ENCODE measurements around the gene NOTUM. TPM values are rescaled to one million over a fixed set of nuclear protein-coding genes. Genes with fewer than 3 reads are reported as not detected.

The NOTUM gene
- total RNA-seq, 1 donor from 2014 or later, result 1.7 TPM

- H4K20me1 ChIP-seq (ENCODE audit: insufficient read depth, low read length), result peaks cover 7% of the 10 kb centered on the region
- no peak overlapping the region for H3K4me2 ChIP-seq (ENCODE audit: low read length)
- H3K36me3 ChIP-seq (ENCODE audit: insufficient read depth, low read length), result no peaks in the 10 kb centered on the region
- peaks cover 28% of the 10 kb centered on the region for H3K27me3 Mint-ChIP-seq (ENCODE audit: low read depth, unreplicated experiment)
- peaks cover 3% of the 10 kb centered on the region for H3K4me1 Mint-ChIP-seq (ENCODE audit: low read depth, unreplicated experiment)
- FAIRE-seq (no peak), DNase-seq (ENCODE audit: low read depth) (no peak)
- no peak overlapping the region for H3K4me3 Mint-ChIP-seq (ENCODE audit: unreplicated experiment)
- no peak overlapping the region for H3K27ac ChIP-seq (ENCODE audit: low read depth, low read length)
- no peak overlapping the region for H2AFZ ChIP-seq (ENCODE audit: low read depth, low read length)
- H3K4me3 ChIP-seq (ENCODE audit: insufficient read depth, low read depth, low read length), result no peak overlapping the region
- no peak overlapping the region for H3K9ac ChIP-seq (ENCODE audit: low read length)
- peak overlapping the region; percentile 18 for H3K27ac Mint-ChIP-seq (ENCODE audit: unreplicated experiment)
- H3K79me2 ChIP-seq (ENCODE audit: insufficient read depth, low read length), result no peaks in the 10 kb centered on the region
- peaks cover 2% of the 10 kb centered on the region for H3K9me3 Mint-ChIP-seq (ENCODE audit: unreplicated experiment)
- H3K4me1 ChIP-seq (ENCODE audit: insufficient read depth, low read length), result no peaks in the 10 kb centered on the region
- TF ChIP-seq CTCF (IDR thresholded peaks at IDR 0.05; ENCODE audit: insufficient read depth, low read depth, low read length) (no peak), EZH2 (IDR thresholded peaks at IDR 0.05; ENCODE audit: insufficient read depth, low read length) (no peak)
- H3K27me3 ChIP-seq (ENCODE audit: insufficient read depth, low read length), result peaks cover 14% of the 10 kb centered on the region
- no peaks in the 10 kb centered on the region for H3K36me3 Mint-ChIP-seq (ENCODE audit: low read depth, unreplicated experiment)
- no peaks in the 10 kb centered on the region for H3K9me3 ChIP-seq (ENCODE audit: insufficient read depth, low read depth, low read length)
Observed at GRCh38 chr17:81955756-81956544, 5.0 kb downstream of the NOTUM start.

- Histone ChIP-seq H3K79me2 (ENCODE audit: insufficient read depth, low read length) (no peaks in the 10 kb centered on the region), H4K20me1 (ENCODE audit: insufficient read depth, low read length) (peaks cover 7% of the 10 kb centered on the region), H3K9ac (ENCODE audit: low read length) (no peak overlapping the region), H3K27ac (ENCODE audit: low read depth, low read length) (no peak overlapping the region), H3K4me1 (ENCODE audit: insufficient read depth, low read length) (no peaks in the 10 kb centered on the region), H3K4me3 (ENCODE audit: insufficient read depth, low read depth, low read length) (no peak overlapping the region), H2AFZ (ENCODE audit: low read depth, low read length) (no peak overlapping the region), H3K4me2 (ENCODE audit: low read length) (no peak overlapping the region), H3K9me3 (ENCODE audit: insufficient read depth, low read depth, low read length) (no peaks in the 10 kb centered on the region), H3K36me3 (ENCODE audit: insufficient read depth, low read length) (no peaks in the 10 kb centered on the region), H3K27me3 (ENCODE audit: insufficient read depth, low read length) (peaks cover 12% of the 10 kb centered on the region)
- H3K27ac Mint-ChIP-seq (ENCODE audit: unreplicated experiment), result no peak overlapping the region
- H3K27me3 Mint-ChIP-seq (ENCODE audit: low read depth, unreplicated experiment), result peaks cover 32% of the 10 kb centered on the region
- H3K9me3 Mint-ChIP-seq (ENCODE audit: unreplicated experiment), result peaks cover 2% of the 10 kb centered on the region
- FAIRE-seq (no peak), DNase-seq (ENCODE audit: low read depth) (no peak)
- no peaks in the 10 kb centered on the region for H3K36me3 Mint-ChIP-seq (ENCODE audit: low read depth, unreplicated experiment)
- H3K4me1 Mint-ChIP-seq (ENCODE audit: low read depth, unreplicated experiment), result peaks cover 3% of the 10 kb centered on the region
- TF ChIP-seq EZH2 (IDR thresholded peaks at IDR 0.05; ENCODE audit: insufficient read depth, low read length) (no peak), CTCF (IDR thresholded peaks at IDR 0.05; ENCODE audit: insufficient read depth, low read depth, low read length) (no peak)
- no peak overlapping the region for H3K4me3 Mint-ChIP-seq (ENCODE audit: unreplicated experiment)
Observed at GRCh38 chr17:81955058-81955681, 5.8 kb downstream of the NOTUM start.
